Measurements from ENCODE around the gene GCN1. TPM values are rescaled to one million over a fixed set of nuclear protein-coding genes. Genes with fewer than 3 reads are reported as not detected.
"Not testable (repeated sequence)": the region's sequence is repeated elsewhere in the genome, so short reads cannot be mapped to it uniquely, and the experiment has no call there.

Gene GCN1
- total and polyA plus RNA-seq, 11 donors: 7.2 to 51.7 (median 33.7) TPM

GRCh38 chr12:120214626-120215356 is 20.3 kb upstream of the GCN1 start:
- DNase-seq (no peak), ATAC-seq (no peak)
- Histone ChIP-seq H3K4me1 (no peaks in the 10 kb centered on the region), H3K36me3 (peaks cover 0 to 100% (median 95%) of the 10 kb centered on the region in 9 donors), H3K27me3 (no peaks in the 10 kb centered on the region), H3K9me3 (no peaks in the 10 kb centered on the region), H3K27ac (no peak overlapping the region), H3K4me3 (no peak overlapping the region)
- intact Hi-C loops (cut with DNase I): no loop called here
- 88 to 91% (median 89%) methylated on average over 24 to 34 of the region's 34 CpGs for WGBS, 4 donors
- TF ChIP-seq, protein P1, sequence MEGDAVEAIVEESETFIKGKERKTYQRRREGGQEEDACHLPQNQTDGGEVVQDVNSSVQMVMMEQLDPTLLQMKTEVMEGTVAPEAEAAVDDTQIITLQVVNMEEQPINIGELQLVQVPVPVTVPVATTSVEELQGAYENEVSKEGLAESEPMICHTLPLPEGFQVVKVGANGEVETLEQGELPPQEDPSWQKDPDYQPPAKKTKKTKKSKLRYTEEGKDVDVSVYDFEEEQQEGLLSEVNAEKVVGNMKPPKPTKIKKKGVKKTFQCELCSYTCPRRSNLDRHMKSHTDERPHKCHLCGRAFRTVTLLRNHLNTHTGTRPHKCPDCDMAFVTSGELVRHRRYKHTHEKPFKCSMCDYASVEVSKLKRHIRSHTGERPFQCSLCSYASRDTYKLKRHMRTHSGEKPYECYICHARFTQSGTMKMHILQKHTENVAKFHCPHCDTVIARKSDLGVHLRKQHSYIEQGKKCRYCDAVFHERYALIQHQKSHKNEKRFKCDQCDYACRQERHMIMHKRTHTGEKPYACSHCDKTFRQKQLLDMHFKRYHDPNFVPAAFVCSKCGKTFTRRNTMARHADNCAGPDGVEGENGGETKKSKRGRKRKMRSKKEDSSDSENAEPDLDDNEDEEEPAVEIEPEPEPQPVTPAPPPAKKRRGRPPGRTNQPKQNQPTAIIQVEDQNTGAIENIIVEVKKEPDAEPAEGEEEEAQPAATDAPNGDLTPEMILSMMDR (IDR thresholded peaks at IDR 0.05): no peak
- TF ChIP-seq POLR2A (IDR thresholded peaks at IDR 0.05): no peak

- H3K9me3 ChIP-seq: no peaks in the 10 kb centered on the region
- ATAC-seq (no peak), DNase-seq (no peak)
- no peak overlapping the region for H3K27ac ChIP-seq
- no peak overlapping the region for H3K4me3 ChIP-seq
- no peaks in the 10 kb centered on the region for H3K27me3 ChIP-seq
- 92 to 95% (median 94%) methylated on average over 20 of the region's 20 CpGs for WGBS, 4 donors
- H3K4me1 ChIP-seq: no peaks in the 10 kb centered on the region
- peaks cover 0 to 96% (median 87%) of the 10 kb centered on the region in 9 donors for H3K36me3 ChIP-seq
- intact Hi-C loops (cut with DNase I): no loop called here
- no peak for TF ChIP-seq POLR2A (IDR thresholded peaks at IDR 0.05)
- TF ChIP-seq, protein P1 (IDR thresholded peaks at IDR 0.05): no peak
Measured at GRCh38 chr12:120213758-120214157, 19.2 kb upstream of the GCN1 start.

GRCh38 chr12:120213182-120213581 is 18.7 kb upstream of the GCN1 start:
- H3K4me3 ChIP-seq; DNase-seq; ATAC-seq; H3K27ac ChIP-seq; H3K27me3 ChIP-seq; intact Hi-C loops (cut with DNase I); H3K4me1 ChIP-seq; H3K9me3 ChIP-seq: not testable (repeated sequence)
- peaks cover 0 to 90% (median 81%) of the 10 kb centered on the region in 9 donors for H3K36me3 ChIP-seq
- 87 to 94% (median 90%) methylated on average over 5 of the region's 5 CpGs for WGBS, 4 donors

GRCh38 chr12:120212301-120212700 is 17.8 kb upstream of the GCN1 start:
- WGBS, 4 donors: 93 to 95% (median 94%) methylated on average over 13 to 24 of the region's 24 CpGs
- DNase-seq (no peak), ATAC-seq (no peak)
- no peak overlapping the region for H3K27ac ChIP-seq
- H3K9me3 ChIP-seq: no peaks in the 10 kb centered on the region
- intact Hi-C loops (cut with DNase I): no loop called here
- H3K27me3 ChIP-seq: no peaks in the 10 kb centered on the region
- peaks cover 0 to 87% (median 73%) of the 10 kb centered on the region in 9 donors for H3K36me3 ChIP-seq
- no peak overlapping the region for H3K4me3 ChIP-seq
- no peaks in the 10 kb centered on the region for H3K4me1 ChIP-seq
- TF ChIP-seq POLR2A (IDR thresholded peaks at IDR 0.05): no peak
- TF ChIP-seq, protein P1 (IDR thresholded peaks at IDR 0.05): no peak

- no peak for ATAC-seq
- H3K36me3 ChIP-seq: peaks cover 0 to 87% (median 75%) of the 10 kb centered on the region in 9 donors
Measured at GRCh38 chr12:120211904-120212283, 17.4 kb upstream of the GCN1 start.

More at GRCh38 chr12:120211904-120212283, 17.4 kb upstream of the GCN1 start:
- Histone ChIP-seq H3K9me3 (no peaks in the 10 kb centered on the region), H3K4me1 (no peaks in the 10 kb centered on the region), H3K27me3 (no peaks in the 10 kb centered on the region), H3K27ac (no peak overlapping the region), H3K4me3 (no peak overlapping the region)
- 74 to 89% (median 83%) methylated on average over 9 of the region's 9 CpGs for WGBS, 4 donors
- no peak for DNase-seq
- intact Hi-C loops (cut with DNase I): no loop called here
- TF ChIP-seq, protein P1 (IDR thresholded peaks at IDR 0.05): no peak
- no peak for TF ChIP-seq POLR2A (IDR thresholded peaks at IDR 0.05)

Measured in heart left ventricle (tissue), 16 donors.